ENCODE data around the gene BLOC1S6. TPM values are rescaled to one million over a fixed set of nuclear protein-coding genes. Genes with fewer than 3 reads are reported as not detected.

BLOC1S6 gene
- total and polyA plus RNA-seq, 2 of the 8 experiments (the other 6 are each of a cell fraction or from before 2014, with no cell fraction given): 4.5 to 28.8 TPM

DNA sequence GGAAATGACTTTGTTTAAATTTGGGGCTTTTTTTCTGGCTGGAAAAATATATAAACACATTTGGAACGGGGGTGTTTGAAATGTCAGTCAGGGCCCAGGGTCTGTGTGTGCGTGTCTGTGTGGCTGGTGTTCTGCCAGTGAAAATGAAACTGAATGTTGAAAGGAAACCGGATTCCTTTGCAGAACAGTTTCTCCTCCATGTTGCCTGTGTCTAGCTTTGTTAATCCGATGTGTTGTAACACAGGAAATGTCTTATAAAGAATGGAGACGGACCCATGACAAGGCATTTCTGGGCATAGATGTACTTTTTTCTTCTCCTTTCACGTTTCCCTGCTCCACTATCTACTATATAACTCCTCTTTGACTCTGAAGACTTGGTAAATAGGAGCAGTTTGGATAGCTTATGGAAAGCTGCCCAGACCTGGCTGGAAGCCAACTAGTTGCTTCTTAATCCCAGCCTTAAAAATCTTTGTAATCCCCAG, 50.4 kb downstream of the BLOC1S6 start (continued):
- TF ChIP-seq EZH2 (IDR thresholded peaks at IDR 0.05; ENCODE audit: low read depth, low read length, severe bottlenecking) (no peak), HDAC2 (IDR thresholded peaks at IDR 0.05; ENCODE audit: borderline replicate concordance in 1 of 2, low read depth in 2 of 2, low read length in 2 of 2) (no peak), FOSL1 (IDR thresholded peaks at IDR 0.05; ENCODE audit: insufficient read depth, low read depth, low read length) (no peak), EGR1 (IDR thresholded peaks at IDR 0.05; ENCODE audit: borderline replicate concordance, low read depth, low read length) (no peak)

Measured in H1 (cell line).